HEK293 (cell line): ENCODE data around the gene BAX.

ENCODE experiments used
- FEZF1 ChIP-seq: fragments of 450-650 bp; formaldehyde crosslinking; IDR thresholded peaks from 2 replicates; pipeline ENCODE4 v1.5.1; 2016; ENCODE audit warnings: missing biosample characterization, missing genetic modification characterization
- GLIS1 ChIP-seq: fragments of 450-650 bp; formaldehyde crosslinking; IDR thresholded peaks from 2 replicates; pipeline ENCODE4 v1.5.1; 2016; ENCODE audit warnings: missing biosample characterization, missing genetic modification characterization
- GLIS2 ChIP-seq: fragments of 450-650 bp; formaldehyde crosslinking; IDR thresholded peaks from 2 replicates; pipeline ENCODE4 v1.5.1; 2016; ENCODE audit warnings: missing biosample characterization, missing genetic modification characterization
- IKZF3 ChIP-seq: fragments of 450-650 bp; IDR thresholded peaks from 2 replicates; pipeline ENCODE4 v1.5.0; 2018; ENCODE audit warnings: missing biosample characterization, mild to moderate bottlenecking, missing genetic modification characterization, moderate library complexity
- KLF16 ChIP-seq: fragments of 450-650 bp; formaldehyde crosslinking; IDR thresholded peaks from 2 replicates; pipeline ENCODE4 v1.5.1; 2017; ENCODE audit warnings: missing biosample characterization, missing genetic modification characterization
- KLF7 ChIP-seq: fragments of 450-650 bp; formaldehyde crosslinking; IDR thresholded peaks from 2 replicates; pipeline ENCODE4 v1.5.1; 2016; ENCODE audit warnings: missing biosample characterization, missing genetic modification characterization, borderline replicate concordance
- KLF8 ChIP-seq: fragments of 450-650 bp; formaldehyde crosslinking; IDR thresholded peaks from 2 replicates; pipeline ENCODE4 v1.5.1; 2016; ENCODE audit warnings: missing biosample characterization, missing genetic modification characterization
- PRDM10 ChIP-seq: fragments of 450-650 bp; formaldehyde crosslinking; IDR thresholded peaks from 2 replicates; pipeline ENCODE4 v1.5.1; 2016; ENCODE audit warnings: missing biosample characterization, missing genetic modification characterization
- REST ChIP-seq: fragments of 450-650 bp; formaldehyde crosslinking; IDR thresholded peaks from 2 replicates; pipeline ENCODE4 v1.5.1; 2016; ENCODE audit warnings: missing biosample characterization, missing genetic modification characterization
- TSHZ1 ChIP-seq: fragments of 450-650 bp; formaldehyde crosslinking; IDR thresholded peaks from 2 replicates; pipeline ENCODE4 v1.5.1; 2016; ENCODE audit warnings: missing biosample characterization, missing genetic modification characterization, borderline replicate concordance
- ZBTB11 ChIP-seq: fragments of 450-650 bp; formaldehyde crosslinking; conservative IDR thresholded peaks from 2 replicates; pipeline ENCODE4 v1.5.1; 2016; ENCODE audit warnings: low read depth, missing biosample characterization, missing genetic modification characterization
- ZBTB17 ChIP-seq: fragments of 450-650 bp; formaldehyde crosslinking; IDR thresholded peaks from 2 replicates; pipeline ENCODE4 v1.5.1; 2016; ENCODE audit warnings: missing biosample characterization, missing genetic modification characterization
- ZBTB44 ChIP-seq: fragments of 450-650 bp; IDR thresholded peaks from 2 replicates; pipeline ENCODE4 v1.5.1; 2018; ENCODE audit warnings: missing biosample characterization, mild to moderate bottlenecking, missing genetic modification characterization
- ZIC2 ChIP-seq: fragments of 450-650 bp; formaldehyde crosslinking; IDR thresholded peaks from 2 replicates; pipeline ENCODE4 v1.5.1; 2016; ENCODE audit warnings: missing biosample characterization, missing genetic modification characterization
- ZNF133 ChIP-seq: fragments of 450-650 bp; formaldehyde crosslinking; IDR thresholded peaks from 2 replicates; pipeline ENCODE4 v1.5.1; 2016; ENCODE audit warnings: missing biosample characterization, missing genetic modification characterization
- ZNF561 ChIP-seq: fragments of 450-650 bp; IDR thresholded peaks from 2 replicates; pipeline ENCODE4 v1.5.1; 2018; ENCODE audit warnings: missing biosample characterization, missing genetic modification characterization, borderline replicate concordance
- ZNF571 ChIP-seq: fragments of 450-650 bp; formaldehyde crosslinking; IDR thresholded peaks from 2 replicates; pipeline ENCODE4 v1.5.0; 2017; ENCODE audit warnings: missing biosample characterization, missing genetic modification characterization
- ZNF660 ChIP-seq: fragments of 450-650 bp; IDR thresholded peaks from 2 replicates; pipeline ENCODE4 v1.5.1; 2018; ENCODE audit warnings: missing biosample characterization, mild to moderate bottlenecking, missing genetic modification characterization
- ZNF692 ChIP-seq: fragments of 450-650 bp; formaldehyde crosslinking; IDR thresholded peaks from 2 replicates; pipeline ENCODE4 v1.5.1; 2016; ENCODE audit warnings: missing biosample characterization, missing genetic modification characterization
- ZNF76 ChIP-seq: fragments of 450-650 bp; formaldehyde crosslinking; IDR thresholded peaks from 2 replicates; pipeline ENCODE4; 2016; ENCODE audit warnings: low read depth, missing biosample characterization, missing genetic modification characterization, borderline replicate concordance

Gene BAX

GRCh38 chr19:48993175-48994034 lies 38.7 kb downstream of the BAX start, which contains the start of the genes GYS1 and RUVBL2 (continued):
- TF ChIP-seq REST (tag by site-specific recombination) (no peak), ZNF571 (tag by site-specific recombination) (no peak), ZNF76 (0 out of 2 replicates have a peak, but pooled peaks have one; percentile 60), ZIC2 (tag by site-specific recombination) (peak; percentile 63), ZNF660 (tag by site-specific recombination) (peak; percentile 75), KLF8 (peak; percentile 95), ZNF692 (tag by site-specific recombination) (peak; percentile 74), TSHZ1 (no peak), FEZF1 (tag by site-specific recombination) (peak; percentile 69), KLF7 (tag by site-specific recombination) (no peak), PRDM10 (tag by site-specific recombination) (peak; percentile 98), ZBTB11 (tag by site-specific recombination) (peak; percentile 86), IKZF3 (tag by site-specific recombination) (peak; percentile 94), KLF16 (tag by site-specific recombination) (peak; percentile 68), ZBTB44 (0 out of 2 replicates have a peak, but pooled peaks have one; percentile 43), GLIS1 (tag by site-specific recombination) (peak; percentile 58), ZNF561 (tag by site-specific recombination) (0 out of 2 replicates have a peak, but pooled peaks have one; percentile 51), GLIS2 (peak; percentile 68; the same call in 1 of the 2 replicates), ZNF133 (tag by site-specific recombination) (no peak), ZBTB17 (tag by site-specific recombination) (peak; percentile 58; the same call in 1 of the 2 replicates)
